8988T (cell line): ENCODE data around the gene PALLD.
"Not testable (repeated sequence)": the region's sequence is repeated elsewhere in the genome, so short reads cannot be mapped to it uniquely, and the experiment has no call there.

Source experiments
- DNase-seq: peaks from one replicate; pipeline ENCODE4 v3.0.0; 2011

The PALLD gene

GRCh38 chr4:168928875-168929274, 432.0 kb downstream of the PALLD start:
- no peak for DNase-seq

DNA sequence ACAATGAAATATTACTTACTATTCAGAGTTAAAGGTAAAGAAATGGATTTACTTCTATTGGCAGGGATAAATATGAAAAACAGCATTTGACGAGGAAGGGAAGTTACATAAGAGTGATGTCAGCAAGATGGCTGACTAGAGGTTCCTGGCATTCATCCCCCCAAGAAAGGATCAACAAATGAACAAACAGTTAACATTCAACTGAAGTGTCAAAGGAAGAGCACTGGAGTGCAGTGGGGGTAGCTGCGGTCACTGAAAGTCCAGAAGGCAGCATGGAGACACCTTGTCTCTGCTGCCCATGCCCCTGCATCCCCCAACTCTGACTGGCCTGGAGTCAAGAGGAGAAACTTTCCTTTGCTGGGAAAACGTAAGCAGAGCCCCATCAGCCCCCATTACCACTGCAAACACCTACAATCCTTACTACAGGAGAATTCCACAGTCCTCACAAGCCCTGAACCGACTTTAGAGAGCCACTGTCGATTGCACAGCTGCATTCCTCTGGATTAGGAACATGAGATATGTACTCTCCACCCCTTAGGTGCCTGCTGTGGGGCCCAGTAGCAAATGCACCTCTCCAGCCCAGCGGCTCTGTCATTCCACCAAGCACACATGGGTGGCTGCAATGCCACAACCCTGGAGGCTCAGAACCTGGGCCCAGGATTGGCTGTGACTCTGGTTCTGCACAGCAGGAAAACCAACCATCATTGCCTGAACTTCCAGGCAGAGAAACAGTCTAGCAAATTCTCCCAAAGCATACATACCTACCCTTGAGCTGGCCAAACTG, 433.8 kb downstream of the PALLD start:
- DNase-seq = no peak

DNA sequence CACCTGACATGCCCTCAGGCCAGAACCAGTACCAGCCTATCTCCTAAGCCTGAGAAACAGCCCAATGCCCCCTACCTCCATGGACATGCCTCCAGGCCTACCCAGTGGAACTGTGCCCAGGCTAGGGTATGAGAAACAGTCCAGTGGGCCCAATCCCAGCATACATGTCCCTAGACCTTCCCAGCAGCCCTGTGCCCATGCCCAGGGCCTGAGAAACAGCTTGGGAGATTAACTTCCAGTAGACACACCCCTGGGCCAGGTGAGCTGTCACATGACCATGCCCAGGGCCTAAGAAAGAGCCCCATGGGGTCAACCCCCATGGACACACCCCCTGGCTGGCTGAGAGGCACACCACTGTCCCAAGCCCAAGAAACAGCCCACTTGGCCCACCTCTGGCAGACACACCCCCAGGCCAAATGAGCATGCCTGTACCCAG, 434.4 kb downstream of the PALLD start:
- no peak for DNase-seq

GRCh38 chr4:168932138-168932537, 435.3 kb downstream of the PALLD start:
- DNase-seq = no peak

DNA sequence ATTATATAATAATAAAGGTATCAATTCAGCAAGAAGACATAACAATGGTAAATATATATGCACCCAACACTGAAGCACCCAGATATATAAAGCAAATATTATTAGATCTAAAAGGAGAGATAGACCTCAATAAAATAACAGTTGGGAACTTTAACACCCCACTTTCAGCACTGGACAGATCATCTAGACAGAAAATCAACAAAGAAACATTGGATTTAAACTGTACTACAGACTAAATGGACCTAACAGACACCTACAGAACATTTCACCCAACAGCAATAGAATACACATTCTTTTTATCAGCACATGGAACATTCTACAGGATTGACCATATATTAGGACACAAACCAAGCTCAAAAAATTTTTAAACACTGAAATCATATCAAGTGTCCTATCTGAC, 436.6 kb downstream of the PALLD start:
- no peak for DNase-seq

GRCh38 chr4:168937473-168937872, 440.6 kb downstream of the PALLD start:
- DNase-seq = not testable (repeated sequence)

DNA sequence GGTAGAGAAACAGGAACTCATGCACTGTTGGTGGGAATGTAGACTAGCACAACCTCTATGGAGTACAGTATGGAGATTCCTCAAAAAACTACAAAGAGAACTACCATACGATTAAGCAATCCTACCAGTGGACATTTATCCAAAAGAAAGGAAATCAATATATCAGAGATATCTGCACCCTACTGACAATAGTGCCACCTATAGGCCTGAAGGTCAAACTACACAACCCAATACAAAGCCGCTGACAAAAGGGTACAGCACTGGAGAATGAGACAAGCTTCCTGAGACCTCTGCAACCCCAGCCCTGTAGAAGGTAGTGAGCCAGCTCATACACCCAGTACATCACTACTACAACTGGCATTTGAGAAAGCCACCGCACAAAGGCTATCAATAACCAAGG, 446.1 kb downstream of the PALLD start:
- no peak for DNase-seq

DNA sequence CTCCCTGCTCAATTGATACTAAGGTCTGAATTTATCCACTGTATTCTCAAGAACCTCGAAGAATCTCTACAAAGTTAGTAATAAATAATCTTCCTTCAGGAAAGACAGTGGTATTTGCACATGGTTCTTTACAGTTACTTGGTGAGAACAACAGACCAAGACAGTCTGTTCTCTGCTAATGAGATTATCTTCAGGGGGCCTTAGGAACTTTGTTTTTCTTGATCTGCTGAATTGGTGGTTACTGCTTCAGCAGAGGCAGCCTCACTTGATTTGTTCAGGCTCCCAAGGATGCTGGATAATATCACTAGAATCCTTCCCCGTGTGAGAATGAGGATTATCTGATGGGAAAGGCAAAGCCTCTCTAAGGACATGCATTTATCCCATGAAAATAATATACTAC, 448.4 kb downstream of the PALLD start:
- DNase-seq = no peak

DNA sequence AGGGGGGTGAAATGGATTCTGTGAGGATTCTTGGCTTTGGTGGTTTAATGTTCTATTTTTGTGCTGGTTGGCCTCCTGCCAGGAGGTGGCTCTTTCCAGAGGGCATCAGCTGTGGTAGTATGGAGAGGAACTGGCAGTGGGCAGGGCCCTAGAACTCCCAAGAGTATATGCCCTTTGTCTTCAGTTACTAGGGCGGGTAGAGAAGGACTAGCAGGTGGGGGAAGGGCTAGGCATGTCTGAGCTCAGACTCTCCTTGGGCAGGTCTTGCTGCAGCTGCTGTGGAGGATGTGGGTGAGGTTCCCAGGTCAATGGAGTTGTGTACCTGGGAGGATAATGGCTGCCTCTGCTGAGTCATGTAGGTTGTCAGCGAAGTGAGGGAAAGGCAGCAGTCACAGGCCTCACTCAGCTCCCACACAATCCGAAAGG, 456.0 kb downstream of the PALLD start:
- not testable (repeated sequence) for DNase-seq

DNA sequence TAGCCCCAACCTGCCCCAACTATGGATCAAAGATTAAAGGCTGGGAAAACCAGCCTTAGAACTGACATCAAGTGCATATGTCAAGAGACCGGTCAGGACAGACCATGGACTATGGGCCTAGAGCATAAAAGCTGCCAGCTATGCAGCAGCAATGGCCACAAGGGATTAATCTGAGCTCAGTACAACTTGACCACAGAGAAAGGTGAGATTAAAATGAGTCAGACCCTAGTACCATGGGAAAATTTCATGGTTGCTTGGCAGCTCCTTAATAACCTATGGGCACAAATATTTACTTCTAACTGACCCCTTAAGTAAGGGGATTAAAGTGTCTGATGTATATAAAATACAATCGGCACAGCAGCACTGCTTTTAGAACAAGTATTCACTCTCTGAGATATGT, 458.8 kb downstream of the PALLD start:
- no peak for DNase-seq

DNA sequence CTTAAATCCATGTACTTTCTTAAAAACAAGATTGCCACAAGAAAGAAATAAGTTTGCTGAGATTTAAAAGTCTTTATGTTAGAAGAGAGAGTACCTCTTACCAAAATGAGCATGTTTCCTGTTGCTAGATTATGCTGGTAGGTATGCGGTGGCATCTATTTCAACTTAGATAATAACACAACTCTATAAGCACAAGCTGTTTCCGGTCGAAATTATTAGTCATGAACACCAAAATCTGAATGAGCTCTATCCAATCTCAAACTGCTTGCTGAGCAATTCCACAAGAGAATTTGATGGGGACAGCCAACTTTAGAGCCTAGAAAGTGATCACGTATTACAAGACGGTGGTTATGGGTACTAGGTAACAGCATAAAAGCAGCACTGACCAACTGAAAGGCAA, 463.9 kb downstream of the PALLD start:
- no peak for DNase-seq

DNA sequence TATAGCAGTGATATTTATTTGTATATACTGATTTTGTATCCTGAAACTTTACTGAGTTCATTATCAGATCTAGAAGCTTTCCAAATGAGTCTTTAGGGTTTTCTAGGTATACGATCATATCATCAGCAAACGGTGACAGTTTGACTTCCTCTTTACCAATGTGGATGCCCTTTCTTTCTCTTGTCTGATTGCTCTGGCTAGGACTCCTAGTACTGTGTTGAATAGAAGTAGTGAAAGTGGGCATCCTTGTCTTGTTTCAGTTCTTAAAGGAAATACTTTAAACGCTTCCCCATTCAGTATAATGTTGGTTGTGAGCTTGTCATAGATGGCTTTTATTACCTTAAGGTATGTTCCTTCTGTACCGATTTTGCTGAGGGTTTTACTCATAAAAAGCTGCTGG, 475.7 kb downstream of the PALLD start:
- no peak for DNase-seq
